CD4-positive, alpha-beta T cell treated with Interleukin-2 at 100 ng/mL for 4 hours (primary cell): ENCODE data around the gene OSMR.

Source experiments
- DNase-seq: peaks from one replicate; pipeline ENCODE4 v3.0.0-alpha.2; 2020; ENCODE audit warnings: low spot score

OSMR gene

DNA sequence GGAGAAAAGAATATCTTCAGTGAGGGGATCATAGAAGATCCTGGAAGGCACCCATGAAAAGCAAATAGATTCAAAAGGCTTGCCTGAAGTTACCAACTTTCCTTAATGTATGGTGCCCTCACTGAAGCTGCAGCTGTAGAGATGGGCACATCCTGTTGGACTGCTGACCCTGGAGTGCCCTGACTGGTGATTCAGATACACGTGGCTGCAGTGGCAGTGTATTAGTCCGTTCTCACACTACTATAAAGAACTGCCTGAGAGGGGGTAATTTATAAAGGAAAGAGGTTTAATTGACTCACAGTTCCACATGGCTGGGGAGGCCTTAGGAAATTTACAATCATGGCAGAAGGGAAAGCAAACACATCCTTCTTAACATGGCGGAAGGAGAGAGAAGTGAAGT lies 80.3 kb downstream of the OSMR start:
- DNase-seq, result no peak

DNA sequence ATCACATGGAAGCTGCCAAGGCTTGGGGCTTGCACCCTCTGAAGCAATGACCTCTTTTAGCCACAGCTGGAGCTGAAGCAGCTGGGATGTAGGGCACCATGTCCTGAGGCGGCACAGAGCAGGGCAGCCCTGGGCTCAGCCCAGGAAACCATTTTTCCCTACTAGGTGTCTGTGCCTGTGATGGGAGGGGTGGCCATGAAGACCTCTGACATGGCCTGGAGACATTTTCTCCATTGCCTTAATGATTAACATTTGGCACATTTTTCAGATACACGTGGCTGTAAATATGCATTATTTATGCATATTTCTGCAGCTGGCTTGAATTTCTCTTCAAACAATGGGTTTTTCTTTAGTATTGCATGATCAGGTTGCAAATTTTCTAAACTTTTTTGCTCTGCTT lies 81.7 kb downstream of the OSMR start:
- no peak for DNase-seq

DNA sequence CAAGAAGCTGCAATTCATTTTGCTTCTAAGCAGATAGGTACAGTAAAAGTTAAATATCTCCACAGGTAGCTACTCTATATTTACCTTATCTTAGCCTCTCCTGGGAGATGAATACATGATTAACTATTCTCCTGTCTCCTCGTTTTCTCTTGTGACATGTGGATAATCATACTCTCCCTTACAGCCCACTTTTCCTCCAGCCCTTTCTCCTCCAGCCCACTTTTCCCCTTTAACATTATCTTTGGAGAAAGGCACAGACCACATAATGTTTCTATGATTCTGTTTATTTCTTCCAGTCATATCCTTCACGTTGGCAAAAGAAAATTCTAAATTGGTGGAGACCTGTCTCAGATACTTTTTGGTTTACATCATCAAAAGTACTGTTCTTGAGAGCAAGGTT lies 84.0 kb downstream of the OSMR start:
- no peak for DNase-seq

DNA sequence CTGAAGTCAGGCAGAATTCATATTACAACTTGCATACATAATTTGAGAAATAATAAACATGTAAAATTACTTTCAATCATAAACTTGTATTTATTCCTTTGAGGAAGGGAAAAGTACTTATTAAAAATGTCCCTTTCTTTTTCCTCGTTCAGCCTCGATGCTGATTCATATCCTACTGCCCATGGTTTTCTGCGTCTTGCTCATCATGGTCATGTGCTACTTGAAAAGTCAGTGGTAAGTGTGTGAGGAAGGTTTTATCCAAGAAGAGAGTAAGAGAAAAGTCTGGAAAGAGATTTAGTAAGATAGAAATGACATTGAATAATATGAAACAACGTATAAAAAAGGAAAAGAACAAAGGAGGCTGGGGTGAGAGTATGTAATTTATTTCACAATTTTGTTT lies 85.9 kb downstream of the OSMR start:
- no peak for DNase-seq

DNA sequence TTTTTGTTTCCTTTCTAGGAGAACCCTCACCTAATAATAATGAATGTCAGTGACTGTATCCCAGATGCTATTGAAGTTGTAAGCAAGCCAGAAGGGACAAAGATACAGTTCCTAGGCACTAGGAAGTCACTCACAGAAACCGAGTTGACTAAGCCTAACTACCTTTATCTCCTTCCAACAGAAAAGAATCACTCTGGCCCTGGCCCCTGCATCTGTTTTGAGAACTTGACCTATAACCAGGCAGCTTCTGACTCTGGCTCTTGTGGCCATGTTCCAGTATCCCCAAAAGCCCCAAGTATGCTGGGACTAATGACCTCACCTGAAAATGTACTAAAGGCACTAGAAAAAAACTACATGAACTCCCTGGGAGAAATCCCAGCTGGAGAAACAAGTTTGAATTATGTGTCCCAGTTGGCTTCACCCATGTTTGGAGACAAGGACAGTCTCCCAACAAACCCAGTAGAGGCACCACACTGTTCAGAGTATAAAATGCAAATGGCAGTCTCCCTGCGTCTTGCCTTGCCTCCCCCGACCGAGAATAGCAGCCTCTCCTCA lies 87.1 kb downstream of the OSMR start:
- no peak for DNase-seq

DNA sequence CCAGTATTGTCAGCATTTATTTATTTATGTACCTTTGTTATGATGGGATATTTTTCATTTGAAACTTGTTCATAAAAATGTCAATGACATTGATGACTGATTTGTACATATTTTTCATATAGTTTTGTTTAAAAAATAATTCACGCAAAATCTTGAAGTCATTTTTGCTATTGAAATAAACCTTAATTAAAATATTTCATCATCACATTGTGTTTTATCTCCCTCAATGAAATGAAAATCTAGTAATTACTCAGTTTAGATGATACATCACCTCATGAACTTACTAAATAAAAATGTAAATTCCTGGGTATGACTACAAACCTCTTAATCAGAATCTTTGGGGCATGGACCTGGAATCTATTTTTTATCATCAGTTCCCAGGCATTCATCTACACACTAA lies 89.6 kb downstream of the OSMR start:
- no peak for DNase-seq

DNA sequence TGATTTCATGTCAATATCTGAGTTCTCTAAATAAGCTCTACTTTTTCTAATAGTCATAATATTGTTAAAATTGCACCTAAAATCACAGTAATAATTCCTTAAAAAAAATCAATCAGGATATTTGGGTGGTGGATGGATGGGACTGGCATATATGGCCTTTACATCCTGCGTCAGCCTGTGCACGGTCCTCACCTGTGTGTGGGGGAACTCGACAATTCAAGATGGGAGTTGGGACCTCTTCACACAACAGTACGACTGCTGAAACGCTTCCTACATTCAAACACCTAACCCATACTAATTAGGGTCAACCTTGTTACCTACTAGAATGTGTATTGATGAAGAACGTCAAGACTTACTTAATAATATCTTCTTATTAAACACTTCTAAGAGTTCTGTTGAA lies 90.5 kb downstream of the OSMR start:
- DNase-seq, result no peak

DNA sequence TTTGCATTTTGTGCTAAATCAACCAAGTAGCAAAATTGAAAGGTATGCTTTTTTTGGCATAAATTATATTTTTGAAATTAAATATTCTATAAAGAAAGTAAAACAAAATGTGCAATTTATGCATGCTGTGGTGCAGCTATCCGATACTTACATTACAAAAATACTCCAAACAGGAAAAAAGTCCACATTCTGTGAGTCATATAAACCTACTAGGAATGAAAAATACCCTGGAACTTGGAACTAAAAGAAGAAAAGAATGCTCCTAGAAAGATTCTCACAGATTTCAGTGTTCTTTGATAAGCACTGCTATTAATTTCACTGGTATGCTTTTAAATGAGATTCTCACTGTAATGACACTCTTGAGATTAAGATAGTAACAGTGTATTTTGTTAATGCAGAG lies 92.6 kb downstream of the OSMR start:
- no peak for DNase-seq

DNA sequence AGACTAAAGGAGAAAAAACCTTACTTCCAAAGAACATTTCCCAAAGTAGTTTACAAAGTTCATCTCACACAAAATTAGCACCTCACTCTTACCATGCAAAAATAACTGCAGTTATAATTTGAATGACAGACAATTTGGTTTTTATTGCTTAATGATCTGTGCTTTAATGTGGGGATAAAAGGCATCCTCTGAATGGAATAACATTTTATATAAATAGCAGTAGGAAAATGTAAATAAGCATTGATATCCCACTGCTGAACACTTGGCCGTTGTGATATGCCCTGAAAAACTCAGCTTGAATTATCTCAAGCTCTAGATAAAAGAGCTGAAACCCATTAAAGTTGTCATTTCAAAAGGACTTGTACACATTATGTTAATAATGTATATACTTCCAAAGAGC lies 93.2 kb downstream of the OSMR start:
- DNase-seq, result no peak

DNA sequence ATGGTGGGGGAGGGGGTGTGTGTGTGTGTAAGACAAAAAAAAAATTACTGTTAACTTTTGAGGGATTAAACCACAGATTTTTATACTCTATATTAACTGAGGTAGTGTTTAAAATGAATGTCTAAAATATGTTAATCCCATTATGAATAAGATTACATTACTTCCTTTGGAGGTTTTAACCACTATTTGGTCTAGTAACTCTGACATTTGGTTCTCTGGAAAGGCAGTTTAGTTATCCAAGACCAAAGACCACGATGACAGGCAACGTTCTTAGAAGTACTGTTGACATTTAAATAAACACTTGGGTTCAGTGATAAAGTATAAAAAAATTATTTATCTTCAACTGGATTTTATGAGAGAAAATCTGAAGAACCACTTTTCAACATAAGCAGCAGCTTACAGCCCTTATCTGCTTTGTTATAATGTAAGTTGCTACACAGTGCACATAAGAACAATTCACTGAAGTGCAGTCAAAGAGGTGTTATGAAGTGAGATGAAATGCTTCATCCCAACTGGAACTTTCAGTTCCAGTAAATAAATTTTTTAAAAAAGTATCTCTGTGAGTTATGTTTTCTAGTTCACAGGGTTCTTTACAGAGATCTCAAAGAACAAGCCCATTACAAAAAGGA lies 94.5 kb downstream of the OSMR start:
- DNase-seq, result no peak

DNA sequence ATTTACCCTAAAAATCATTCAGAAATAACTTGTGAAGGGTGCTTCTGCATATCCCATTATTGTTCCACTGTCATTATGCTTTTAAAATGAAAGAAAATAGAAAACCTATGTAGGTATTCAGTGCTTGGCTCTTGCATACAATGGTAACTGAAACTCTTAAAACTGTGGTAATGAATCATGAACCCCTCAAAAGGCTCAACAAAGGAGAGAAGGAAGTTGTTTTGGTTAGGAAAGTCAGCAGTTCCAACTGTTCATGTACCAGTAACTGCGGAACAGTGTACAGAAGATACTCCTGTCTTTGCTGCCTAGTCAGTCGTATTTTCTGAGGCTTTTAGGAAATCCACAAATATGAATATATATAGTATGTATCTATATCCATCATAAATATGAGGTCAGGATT lies 96.1 kb downstream of the OSMR start:
- DNase-seq, result no peak

DNA sequence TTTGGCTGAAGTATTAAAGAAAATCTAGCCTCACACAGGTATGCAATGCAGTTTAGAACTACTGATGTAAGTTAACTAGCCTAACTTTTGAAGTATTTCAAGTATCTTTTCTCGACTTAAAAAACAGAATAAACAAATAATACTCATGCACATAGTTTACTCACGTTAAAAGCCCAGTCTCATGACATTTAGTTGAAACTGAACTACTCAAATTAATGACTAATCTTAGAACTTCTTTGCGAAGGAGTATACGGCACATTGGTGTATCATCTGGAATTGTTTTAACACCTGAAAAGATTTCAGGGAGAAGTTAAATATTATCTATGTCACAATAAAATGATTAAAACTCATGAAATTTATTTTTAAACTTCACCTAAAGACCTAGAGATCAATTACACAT lies 98.5 kb downstream of the OSMR start:
- DNase-seq, result no peak

DNA sequence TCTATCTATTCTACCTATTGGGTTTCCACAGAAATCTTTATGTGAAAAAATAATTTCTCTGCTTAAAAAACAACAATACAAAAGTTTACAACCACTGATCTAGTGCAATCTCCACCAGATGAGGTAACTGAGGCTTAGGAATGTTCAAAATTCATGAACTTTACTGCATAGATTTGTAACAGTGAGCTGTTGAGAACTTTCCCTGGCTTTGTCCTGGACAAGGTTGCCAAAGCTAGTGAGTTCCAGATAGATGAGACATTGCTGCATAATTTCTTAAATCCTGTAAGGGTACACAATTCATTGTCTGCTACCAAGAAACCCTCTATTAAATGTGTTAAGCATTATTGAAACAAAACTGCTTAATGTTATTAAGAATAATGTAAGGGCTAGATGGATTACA lies 102.7 kb downstream of the OSMR start:
- no peak for DNase-seq

DNA sequence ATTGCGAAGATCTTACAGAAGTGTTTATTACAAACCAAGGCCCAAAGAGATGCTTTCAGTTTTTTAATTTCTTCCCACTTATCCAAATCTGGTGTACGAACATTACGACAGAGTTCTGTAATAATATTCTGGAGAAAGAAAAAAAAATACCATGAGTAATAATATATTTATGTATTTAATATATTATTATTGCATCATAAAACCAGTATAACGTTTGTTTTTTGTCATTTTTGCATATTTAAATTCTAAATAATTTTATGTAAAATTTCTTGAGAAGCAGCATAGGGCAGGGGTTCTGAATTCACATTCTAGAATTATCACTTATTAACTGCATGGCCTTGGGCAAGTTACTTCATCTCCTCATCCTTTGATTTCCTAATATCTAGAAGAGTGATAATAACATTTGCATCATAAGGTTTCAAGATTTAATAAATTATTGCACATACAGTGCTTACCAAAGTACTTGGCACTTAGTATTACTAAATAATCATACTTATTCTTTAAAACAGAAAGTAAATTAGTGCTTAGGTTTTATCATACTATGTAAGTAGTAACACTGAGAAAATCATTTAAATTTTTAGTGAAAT lies 107.7 kb downstream of the OSMR start:
- no peak for DNase-seq

DNA sequence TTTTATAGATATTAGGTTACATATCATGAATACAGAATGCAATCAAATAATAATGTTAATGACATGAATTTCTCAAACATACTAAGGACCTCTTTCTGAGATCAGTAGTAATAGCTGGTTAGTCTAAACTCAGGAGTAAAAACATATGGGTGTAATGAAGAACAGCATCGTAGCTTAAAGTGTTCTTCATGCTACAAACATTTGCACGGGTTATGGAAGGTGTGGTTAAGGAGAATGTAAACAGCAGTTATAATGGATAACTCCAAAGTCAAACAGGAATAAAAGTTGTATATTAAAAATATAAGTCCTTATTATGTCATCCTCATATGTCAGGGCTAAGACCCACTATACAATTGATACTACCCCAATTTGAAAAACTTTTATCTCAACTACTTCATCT lies 115.9 kb downstream of the OSMR start:
- DNase-seq, result no peak

DNA sequence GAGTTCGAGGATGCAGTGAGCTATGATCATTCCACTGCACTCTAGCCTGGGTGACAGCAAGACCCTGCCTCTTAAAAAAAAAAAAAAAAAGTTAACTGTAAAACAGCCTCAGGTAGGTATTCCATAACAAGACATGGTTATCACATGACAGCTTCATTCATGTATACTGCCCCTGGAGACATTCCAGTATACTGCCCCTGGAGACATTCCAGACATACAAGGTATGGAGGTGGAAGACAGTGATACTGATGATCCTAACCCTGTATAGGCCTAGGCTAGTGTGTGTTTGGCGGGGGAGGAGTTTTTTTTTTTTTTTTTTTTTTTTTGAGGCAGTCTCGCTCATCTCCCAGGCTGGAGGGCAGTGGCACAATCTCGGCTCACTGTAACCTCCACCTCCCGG lies 122.9 kb downstream of the OSMR start:
- no peak for DNase-seq

DNA sequence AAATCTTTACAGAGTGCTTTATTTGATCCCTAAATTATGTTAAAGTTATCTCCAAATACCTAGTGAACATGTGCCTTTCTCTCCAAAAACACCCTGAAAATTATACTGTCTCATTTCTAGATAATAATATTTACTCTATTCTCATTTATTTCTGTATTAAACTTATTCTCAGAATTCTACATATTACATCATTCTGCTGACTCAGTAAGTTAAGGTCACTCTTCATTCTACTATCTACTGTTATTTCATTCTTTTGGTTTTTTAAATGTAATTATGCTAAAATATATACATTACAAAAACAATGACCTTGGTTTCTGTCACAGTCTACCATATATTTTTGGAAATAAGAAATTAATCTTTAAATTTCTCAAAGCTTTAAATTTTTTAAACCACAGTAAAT lies 132.2 kb downstream of the OSMR start:
- no peak for DNase-seq

DNA sequence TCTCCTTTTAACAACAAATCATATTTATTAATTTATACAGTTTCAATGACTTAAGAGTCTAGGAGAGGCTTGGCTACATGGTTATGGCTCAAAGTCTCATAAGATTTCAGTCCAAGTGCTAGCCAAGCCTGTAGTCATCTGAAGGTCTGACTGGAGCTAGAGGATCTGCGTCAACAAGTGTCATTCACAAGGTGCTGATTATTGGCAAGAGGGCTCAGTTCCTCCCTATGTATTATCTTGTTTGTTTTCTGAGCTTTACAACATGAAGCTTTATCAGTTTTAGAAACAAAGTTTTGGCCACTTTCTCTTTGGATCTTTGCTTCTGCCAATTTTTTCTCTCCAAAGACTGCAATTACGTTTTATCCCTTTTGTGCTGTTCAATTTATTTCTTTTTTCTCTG lies 133.7 kb downstream of the OSMR start:
- no peak for DNase-seq
